Panc1 (cell line): ENCODE measurements around the gene SLC35F2. TPM values are rescaled to one million over a fixed set of nuclear protein-coding genes. Genes with fewer than 3 reads are reported as not detected.

ENCODE experiments used
- ATAC-seq: fragments of 200-7000 bp; cut with Tn5 transposase; 2 replicates; pipeline ENCODE4 v1.9.1; 2020; ENCODE audit warnings: mild to moderate bottlenecking, moderate library complexity
- BruUV-seq: library from RNA; stranded (reverse); fragments of 400-500 nt; replicated peaks from 2 replicates; lab custom pipeline; 2021; lab: Mats Ljungman, UMichigan
- CTCF ChIA-PET: fragments of 300-600 bp; sonication (Branson Sonifier 250); formaldehyde crosslinking; loops from one replicate; lab custom pipeline; 2022; ENCODE audit warnings: antibody characterized with exemption; lab: Charles Lee
- POLR2A ChIA-PET: fragments of 300-600 bp; sonication (Branson Sonifier 250); formaldehyde crosslinking; loops from one replicate; lab custom pipeline; 2022; ENCODE audit warnings: antibody characterized with exemption; lab: Charles Lee
- DNase-seq: peaks from one replicate; pipeline ENCODE4 v3.0.0-alpha.2; 2010; ENCODE audit warnings: low read depth, low spot score
- H3K27ac ChIP-seq: 2 replicates; pipeline ENCODE4 v1.5.1; 2011; ENCODE audit warnings: mild to moderate bottlenecking, low read length, inconsistent platforms
- H3K27me3 ChIP-seq: fragments of 200-500 bp; sonication (Bioruptor generic); 2 replicates; pipeline ENCODE4 v1.6.0; 2014; ENCODE audit warnings: low read length, inconsistent platforms; ENCODE audit not compliant: control insufficient read depth, insufficient read depth
- H3K36me3 ChIP-seq: fragments of 200-500 bp; sonication (Bioruptor generic); 2 replicates; pipeline ENCODE4 v1.5.1; 2014; ENCODE audit warnings: inconsistent platforms, mild to moderate bottlenecking, low read length, moderate library complexity; ENCODE audit not compliant: control insufficient read depth, insufficient read depth
- H3K4me1 ChIP-seq: 2 replicates; pipeline ENCODE4 v1.5.1; 2011; ENCODE audit warnings: inconsistent platforms, mild to moderate bottlenecking, low read length, moderate library complexity; ENCODE audit not compliant: control insufficient read depth, insufficient read depth
- H3K4me3 ChIP-seq, 2 experiments: 2 replicates each; pipeline ENCODE4 v1.5.1; 2011 to 2012; ENCODE audit warnings: low read depth in 2 of 2, low read length in 2 of 2, mild to moderate bottlenecking in 2 of 2, inconsistent platforms in 1 of 2, moderate library complexity in 1 of 2
- H3K9me3 ChIP-seq: fragments of 200-500 bp; sonication (Bioruptor generic); 2 replicates; pipeline ENCODE4 v1.5.1; 2014; ENCODE audit warnings: low read depth, mild to moderate bottlenecking, inconsistent platforms, low read length, moderate library complexity; ENCODE audit not compliant: control insufficient read depth, insufficient read depth
- CTCF ChIP-seq: fragments of 450-650 bp; IDR thresholded peaks from 2 replicates; pipeline ENCODE4 v1.5.1; 2017; ENCODE audit warnings: mild to moderate bottlenecking
- POLR2AphosphoS5 ChIP-seq: IDR thresholded peaks from 2 replicates; pipeline ENCODE4 v1.6.1; 2012; ENCODE audit warnings: mild to moderate bottlenecking, low read depth, low read length, moderate library complexity
- REST ChIP-seq, 2 experiments: IDR thresholded peaks; 2 replicates each; pipeline ENCODE4 v1.6.1; 2011 to 2012; ENCODE audit warnings: low read depth in 2 of 2, control low read depth in 1 of 2, low read length in 1 of 2, mild to moderate bottlenecking in 1 of 2, moderate library complexity in 1 of 2; ENCODE audit not compliant: insufficient read depth in 1 of 2
- SIN3A ChIP-seq: IDR thresholded peaks from 2 replicates; pipeline ENCODE4 v1.6.1; 2012; ENCODE audit warnings: low read depth, mild to moderate bottlenecking, low read length, moderate library complexity, borderline replicate concordance; ENCODE audit not compliant: insufficient read depth
- TCF7L2 ChIP-seq: IDR thresholded peaks from 2 replicates; pipeline ENCODE4 v1.6.1; 2011; ENCODE audit warnings: mild to moderate bottlenecking, low read depth, low read length, inconsistent platforms
- in situ Hi-C: cut with HindIII; loops from 2 replicates; pipeline ENCODE4 v1.10.0; 2016; ENCODE audit warnings: low sequenced_read_pairs, low pct_unique_long_range_greater_than_20kb
- intact Hi-C: fragments of 100-400 bp; cut with micrococcal nuclease; formaldehyde crosslinking; loops from one replicate; pipeline ENCODE4 v1.10.0; 2022; ENCODE audit not compliant: unreplicated experiment
- total RNA-seq: library from RNA; stranded (reverse); gene quantifications from one replicate; pipeline ENCODE4 v1.2.1, GENCODE V29; 2021; ENCODE audit not compliant: unreplicated experiment

The SLC35F2 gene
- total RNA-seq, 1 experiment from 2014 or later, result 89.4 TPM

- H3K4me1 ChIP-seq, result 0 out of 2 replicates have a peak, but pooled peaks cover 2% of the 10 kb centered on the region
- no peak for DNase-seq
- no peak for TF ChIP-seq SIN3A
- TF ChIP-seq POLR2AphosphoS5, result no peak; the same call in 1 of the 2 replicates
- no peak for TF ChIP-seq CTCF
- no peak for TF ChIP-seq REST (IDR thresholded peaks at IDR 0.05; ENCODE audit: insufficient read depth in 1 of 2, low read depth in 2 of 2, low read length in 1 of 2)
- TF ChIP-seq TCF7L2, result no peak
- in situ Hi-C loops, result no loop called here
- intact Hi-C loops, result no loop called here
- no peaks in the 10 kb centered on the region for H3K9me3 ChIP-seq
- H3K4me3 ChIP-seq, result no peak overlapping the region
- ChIA-PET POLR2A (no interaction called here), CTCF (no interaction called here)
- no TSS peak for BruUV-seq
- H3K36me3 ChIP-seq, result peaks cover 2% of the 10 kb centered on the region
- H3K27me3 ChIP-seq, result no peaks in the 10 kb centered on the region
- no peak for ATAC-seq
- H3K27ac ChIP-seq, result no peak overlapping the region
These were observed 70.9 kb downstream of the SLC35F2 start for GRCh38 chr11:107787733-107788132.

- intact Hi-C loops, result no loop called here
- no peak overlapping the region for H3K4me3 ChIP-seq
- in situ Hi-C loops, result no loop called here
- DNase-seq (no peak), ATAC-seq (no peak)
- no peaks in the 10 kb centered on the region for H3K27me3 ChIP-seq
- TF ChIP-seq POLR2AphosphoS5, result no peak
- no peak for TF ChIP-seq REST (IDR thresholded peaks at IDR 0.05; ENCODE audit: insufficient read depth in 1 of 2, low read depth in 2 of 2, low read length in 1 of 2)
- TF ChIP-seq SIN3A, result no peak
- TF ChIP-seq CTCF, result no peak
- no peak for TF ChIP-seq TCF7L2
- POLR2A ChIA-PET, result no interaction called here
- no peak overlapping the region for H3K27ac ChIP-seq
- no TSS peak for BruUV-seq
- peaks cover 7% of the 10 kb centered on the region for H3K4me1 ChIP-seq
- H3K36me3 ChIP-seq, result no peaks in the 10 kb centered on the region
- CTCF ChIA-PET, result no interaction called here
- no peaks in the 10 kb centered on the region for H3K9me3 ChIP-seq
These were observed 73.2 kb downstream of the SLC35F2 start for GRCh38 chr11:107785401-107785800.
